IPS-18c (cell line): ENCODE results near the gene POU2AF3.
A peak's percentile ranks its signal among the peaks of the same experiment; 100 is the strongest.

Experiments
- H3K4me3 ChIP-seq: 2 replicates; pipeline ENCODE4 v1.7.0; 2013; ENCODE audit warnings: low read depth, mild to moderate bottlenecking, low read length, moderate library complexity; ENCODE audit not compliant: insufficient read depth
- H3K9me3 ChIP-seq: one replicate; pipeline ENCODE4 v1.6.1; 2013; ENCODE audit warnings: mild to moderate bottlenecking, low read length, moderate library complexity; ENCODE audit not compliant: control insufficient read depth, insufficient read depth

POU2AF3 gene

DNA sequence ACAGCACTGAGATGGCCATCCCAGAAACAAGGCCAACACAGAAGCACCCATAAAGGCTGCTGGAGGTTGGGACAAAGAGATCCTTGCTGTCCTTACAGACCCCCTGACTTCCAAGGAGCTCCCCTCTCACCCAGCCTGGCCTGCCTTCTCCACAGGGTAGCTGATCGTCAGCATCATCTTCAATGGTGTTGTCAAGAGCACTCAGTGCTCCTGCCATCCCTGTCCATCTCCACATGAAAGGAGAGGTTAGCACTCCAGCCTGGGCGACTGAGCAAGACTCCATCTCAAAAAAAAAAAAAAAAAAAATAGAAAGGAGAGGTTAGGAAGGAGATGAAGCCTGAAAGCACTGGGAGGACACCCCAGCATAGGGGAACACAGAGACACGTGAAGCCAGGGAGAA is 2.1 kb upstream of the POU2AF3 start:
- Histone ChIP-seq H3K9me3 (no peaks in the 10 kb centered on the region), H3K4me3 (no peak overlapping the region)

DNA sequence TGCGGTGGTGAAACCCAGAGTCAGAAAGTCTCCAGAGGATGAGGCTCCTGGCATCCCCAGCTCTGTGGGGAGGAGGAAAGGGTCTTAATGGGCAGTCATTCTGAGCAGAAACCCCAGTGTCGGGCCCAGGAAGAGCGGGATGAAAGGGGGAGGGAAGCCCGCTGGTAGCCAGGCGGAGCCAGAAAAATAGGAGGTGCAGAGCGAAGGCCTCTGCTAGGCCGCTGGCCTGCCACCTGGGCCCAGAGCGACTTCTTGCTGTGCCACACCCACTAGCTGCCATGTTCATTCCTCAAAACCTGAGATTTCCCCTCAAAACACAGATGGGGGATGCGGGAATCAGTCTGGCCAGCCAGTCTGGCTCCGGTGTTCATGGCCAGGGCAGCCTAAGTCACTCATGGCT is 650 bp upstream of the POU2AF3 start:
- H3K4me3 ChIP-seq = no peak overlapping the region; the same call in 1 of the 2 replicates
- no peaks in the 10 kb centered on the region for H3K9me3 ChIP-seq

DNA sequence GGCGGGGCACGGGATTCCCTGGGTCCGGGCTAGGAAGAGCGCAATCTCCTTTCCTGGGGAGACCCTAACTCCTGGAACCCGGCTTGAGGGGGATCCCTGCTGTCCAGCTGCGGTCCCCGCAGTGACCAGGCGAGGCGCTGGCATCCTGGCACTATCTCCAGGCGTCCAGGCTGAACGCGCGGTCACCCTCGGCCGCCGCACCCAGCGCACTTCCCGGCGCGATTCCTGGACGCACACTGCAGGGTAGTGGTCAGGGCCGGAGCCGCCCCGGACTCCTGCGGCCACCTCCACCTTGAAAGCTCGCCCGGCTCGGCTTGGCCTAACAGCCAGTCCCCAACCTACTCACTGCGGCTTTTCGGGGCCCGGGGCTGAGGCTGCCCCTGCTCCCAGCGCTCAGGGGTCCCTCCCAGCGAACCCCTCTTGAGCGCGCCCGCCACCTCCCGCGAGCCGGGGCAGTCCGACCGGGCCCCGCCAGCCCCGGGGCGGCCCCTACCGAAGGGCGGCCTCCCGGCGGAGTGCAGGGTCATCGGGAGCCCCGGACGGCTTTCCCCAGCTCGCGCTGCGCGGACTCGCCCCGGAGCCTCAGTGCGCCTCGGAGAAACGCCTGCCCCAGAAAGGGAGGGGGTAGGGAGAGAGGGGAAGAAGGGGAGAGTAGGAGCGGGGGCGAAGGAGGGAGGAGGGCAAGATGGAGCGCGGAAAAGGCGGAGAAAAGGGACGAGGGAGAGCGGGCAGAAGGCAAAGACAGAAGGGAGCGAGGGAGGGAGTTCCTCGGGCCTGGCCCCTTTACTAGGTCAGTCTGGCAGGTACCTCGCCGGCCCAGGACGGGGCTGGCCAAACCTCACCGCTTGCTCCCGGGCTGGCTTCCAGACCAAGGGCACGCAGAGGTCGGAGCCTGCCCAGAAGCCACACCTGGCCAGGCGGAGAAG is 1.0 kb downstream of the POU2AF3 start:
- Histone ChIP-seq H3K9me3 (no peaks in the 10 kb centered on the region), H3K4me3 (peak overlapping the region; percentile 86)

DNA sequence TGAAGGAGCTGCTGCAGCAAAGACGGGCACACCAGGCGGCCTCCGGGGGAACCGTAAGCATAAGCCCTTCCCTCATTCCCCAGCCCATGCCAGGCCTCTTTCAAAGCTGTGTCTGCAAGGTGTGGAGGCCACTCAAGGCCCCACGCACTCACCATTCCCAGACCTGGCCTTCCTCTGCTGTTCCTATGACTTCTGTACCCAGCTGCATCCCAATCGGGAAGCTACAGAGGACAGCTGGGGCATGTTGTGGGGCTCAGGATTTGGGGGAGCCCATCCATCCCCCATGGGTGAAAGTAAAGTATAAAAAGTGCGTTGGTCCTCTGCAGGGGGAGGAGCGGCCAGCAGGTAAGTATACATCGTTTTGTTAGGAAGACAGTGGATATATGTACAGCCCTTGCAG is 2.2 kb downstream of the POU2AF3 start:
- H3K9me3 ChIP-seq = no peaks in the 10 kb centered on the region

DNA sequence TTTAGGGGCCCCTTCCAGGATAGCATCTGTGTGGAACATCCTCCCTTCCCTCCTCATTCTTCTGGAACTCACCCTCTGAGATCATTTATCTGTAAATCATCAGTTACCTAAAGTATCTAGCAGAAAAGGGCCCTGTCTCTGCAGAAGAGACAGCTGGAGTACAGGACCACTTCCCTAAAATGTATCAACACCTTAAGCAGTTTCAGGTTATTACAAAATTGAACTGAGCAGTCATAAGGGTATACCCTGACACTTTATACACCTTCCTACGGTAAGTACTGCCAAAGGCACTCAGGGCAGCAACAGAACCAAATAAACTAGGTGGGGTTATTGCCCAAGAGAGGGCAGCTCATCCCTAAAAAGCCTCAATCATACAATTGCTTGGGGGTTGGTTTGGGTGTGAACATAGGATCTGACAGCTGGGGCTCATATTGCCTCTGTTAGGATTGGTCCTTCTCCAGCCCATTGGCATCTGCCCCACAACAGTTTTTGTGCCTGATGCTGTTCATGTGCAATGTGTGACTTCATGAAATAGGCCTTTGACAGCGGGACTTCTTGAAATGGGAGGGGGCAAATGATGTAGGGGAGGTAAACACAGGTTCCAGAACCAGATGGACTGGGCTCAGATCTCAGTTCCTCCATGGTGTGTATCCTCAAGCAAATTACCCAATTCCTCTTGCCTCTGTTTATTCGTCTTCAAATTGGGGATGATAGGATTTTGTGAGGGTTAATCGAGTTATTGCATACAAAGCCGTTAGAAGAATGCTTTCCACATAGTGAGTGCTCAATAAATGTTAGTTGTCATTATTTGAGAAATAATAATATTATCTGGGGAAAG is 2.9 kb downstream of the POU2AF3 start:
- H3K4me3 ChIP-seq = no peak overlapping the region
- no peaks in the 10 kb centered on the region for H3K9me3 ChIP-seq

More for the DNA sequence above, 2.2 kb downstream of the POU2AF3 start:
- H3K4me3 ChIP-seq = no peak overlapping the region

DNA sequence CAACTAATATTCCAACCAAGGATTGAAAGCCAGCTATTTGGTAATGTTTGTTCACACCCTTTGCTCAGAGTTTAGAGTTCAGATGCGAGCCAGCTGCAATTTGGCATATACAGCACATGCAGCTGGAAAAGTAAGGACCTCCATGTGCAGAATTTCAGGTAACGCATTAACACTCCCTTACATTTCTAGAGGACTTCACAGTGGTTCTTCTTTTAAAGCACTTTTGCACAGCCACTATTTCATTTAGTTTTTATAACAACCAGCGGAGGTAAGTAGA is 3.4 kb downstream of the POU2AF3 start:
- Histone ChIP-seq H3K4me3 (no peak overlapping the region), H3K9me3 (no peaks in the 10 kb centered on the region)

DNA sequence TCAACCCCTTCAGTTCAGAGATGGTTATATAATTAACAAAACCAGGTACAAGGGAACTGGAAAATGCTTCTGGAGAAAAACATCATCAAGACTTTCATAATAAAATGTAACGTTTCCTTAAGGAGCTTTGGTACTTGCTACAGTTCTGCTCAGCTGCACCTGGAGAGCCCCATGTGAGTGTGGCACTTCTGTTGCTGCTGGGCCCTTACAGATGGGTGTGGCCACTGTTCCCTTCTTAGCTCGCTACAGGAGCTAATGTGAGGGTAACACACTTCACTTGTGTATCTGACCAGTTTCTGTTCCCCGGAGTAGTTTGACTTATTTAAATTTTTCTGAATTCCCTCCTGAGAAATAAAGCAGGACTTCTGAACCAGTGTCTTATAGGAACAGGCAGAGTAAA is 4.0 kb downstream of the POU2AF3 start:
- no peak overlapping the region for H3K4me3 ChIP-seq
- H3K9me3 ChIP-seq = no peaks in the 10 kb centered on the region

DNA sequence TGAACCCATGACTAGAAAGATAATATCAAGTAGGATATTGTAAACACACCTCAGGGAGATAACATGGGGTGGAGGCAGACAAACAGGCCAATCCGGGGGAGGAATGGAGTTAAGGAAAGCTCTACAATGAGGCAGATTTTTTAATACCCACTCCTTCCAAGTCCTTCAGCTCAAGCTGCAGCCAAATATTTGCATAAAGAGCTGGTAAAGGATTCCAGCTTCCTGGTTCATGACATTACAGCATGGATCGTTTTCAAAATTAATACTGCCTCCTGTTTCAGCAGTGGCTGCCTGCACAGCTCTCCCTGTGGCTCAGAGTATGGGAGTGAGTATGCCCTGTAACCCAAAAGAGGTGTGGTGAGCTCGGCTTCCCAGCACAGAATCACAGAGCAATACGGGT is 5.1 kb downstream of the POU2AF3 start:
- H3K9me3 ChIP-seq = no peaks in the 10 kb centered on the region
- H3K4me3 ChIP-seq = no peak overlapping the region

DNA sequence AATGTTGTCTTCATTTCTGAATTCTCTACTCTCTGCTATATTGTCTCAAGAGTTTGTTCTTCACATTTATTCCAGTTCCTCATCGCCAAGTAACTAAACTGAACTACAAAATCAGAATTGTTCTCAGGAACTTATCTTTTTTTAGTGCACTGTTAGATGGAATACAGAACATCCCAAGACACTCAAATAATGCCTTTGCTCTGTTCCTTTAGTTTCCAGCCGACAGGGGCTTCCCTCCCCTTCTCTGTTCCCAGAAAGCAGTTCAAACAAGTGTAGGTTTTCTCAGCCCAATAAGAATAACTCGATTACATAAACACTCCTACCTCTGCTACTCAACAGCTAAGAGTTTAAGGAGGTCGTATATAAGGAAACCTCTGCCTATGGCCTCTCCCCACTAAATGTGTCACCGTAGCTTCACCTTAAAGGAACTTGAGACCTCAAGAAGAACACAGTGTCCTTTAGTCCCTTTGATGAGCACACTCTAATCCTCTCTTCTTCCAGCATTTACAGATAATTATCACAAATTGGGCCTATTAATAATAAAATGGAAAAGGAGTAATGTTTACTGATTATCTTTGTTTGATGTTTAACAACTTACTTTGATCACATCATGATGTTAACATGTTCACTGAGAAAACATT is 6.9 kb downstream of the POU2AF3 start:
- Histone ChIP-seq H3K4me3 (no peak overlapping the region), H3K9me3 (no peaks in the 10 kb centered on the region)

DNA sequence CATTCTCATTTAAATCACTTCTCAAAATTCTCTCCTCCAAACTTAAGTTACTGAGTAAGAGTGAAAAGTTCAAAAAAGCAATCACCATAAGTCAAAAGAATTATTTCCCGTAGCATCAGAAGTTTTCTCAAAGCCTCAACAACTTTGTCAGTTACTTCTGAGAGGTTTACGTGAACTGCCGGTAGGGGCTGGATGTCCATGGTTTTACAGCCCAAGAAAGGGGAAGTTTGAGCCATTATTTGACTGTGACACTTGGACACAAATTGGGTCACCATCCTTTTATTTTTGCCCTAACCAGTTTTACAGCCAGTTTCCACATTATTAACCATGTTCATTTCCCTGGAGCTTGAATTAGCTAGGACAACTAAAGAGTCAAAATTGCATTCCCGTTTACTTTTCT is 7.5 kb downstream of the POU2AF3 start:
- H3K4me3 ChIP-seq = no peak overlapping the region
- H3K9me3 ChIP-seq = no peaks in the 10 kb centered on the region

DNA sequence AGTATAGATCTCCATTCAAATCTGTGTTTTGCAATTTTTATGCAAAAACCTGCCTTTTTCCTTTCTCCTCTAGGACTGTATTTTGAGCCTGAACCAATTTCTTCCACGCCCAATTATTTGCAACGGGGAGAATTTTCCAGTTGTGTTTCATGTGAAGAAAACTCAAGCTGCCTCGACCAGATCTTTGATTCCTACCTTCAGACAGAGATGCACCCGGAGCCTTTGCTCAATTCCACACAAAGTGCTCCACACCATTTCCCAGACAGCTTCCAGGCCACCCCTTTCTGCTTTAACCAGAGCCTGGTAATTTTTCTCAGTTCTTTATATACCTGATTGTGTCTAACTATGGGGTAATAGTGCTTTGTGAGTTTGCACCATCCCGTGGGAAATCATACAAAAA is 8.0 kb downstream of the POU2AF3 start:
- H3K4me3 ChIP-seq = no peak overlapping the region
- H3K9me3 ChIP-seq = no peaks in the 10 kb centered on the region

DNA sequence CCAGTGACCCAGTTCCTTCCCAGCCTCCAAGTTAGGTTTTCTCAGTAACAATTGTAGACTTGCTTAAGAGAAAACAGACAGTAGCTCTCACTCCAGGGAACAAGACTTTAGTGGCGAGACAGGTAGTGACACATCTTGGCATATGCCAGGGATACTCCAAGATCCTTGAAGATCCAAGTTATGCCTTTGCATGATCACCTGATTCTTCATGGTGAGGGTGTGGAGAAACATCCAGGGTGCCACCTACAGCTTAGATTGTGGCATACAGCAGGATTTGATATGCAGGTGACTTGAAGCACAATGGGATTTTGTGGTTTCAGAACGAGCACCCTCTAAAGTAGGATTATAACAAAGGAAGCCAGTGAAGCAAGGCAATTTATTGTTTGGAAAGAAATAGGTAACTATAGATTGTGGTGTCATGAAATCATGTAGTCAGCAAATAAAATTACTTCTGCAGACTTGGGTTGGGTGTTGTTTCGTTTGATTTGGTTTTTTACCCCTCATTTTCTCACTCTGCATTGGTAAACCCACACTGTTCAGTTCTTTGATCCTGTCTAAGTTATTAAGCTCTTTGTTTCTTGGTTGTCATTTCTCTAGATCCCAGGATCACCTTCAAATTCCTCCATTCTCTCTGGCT is 9.2 kb downstream of the POU2AF3 start:
- Histone ChIP-seq H3K4me3 (no peak overlapping the region), H3K9me3 (no peaks in the 10 kb centered on the region)

DNA sequence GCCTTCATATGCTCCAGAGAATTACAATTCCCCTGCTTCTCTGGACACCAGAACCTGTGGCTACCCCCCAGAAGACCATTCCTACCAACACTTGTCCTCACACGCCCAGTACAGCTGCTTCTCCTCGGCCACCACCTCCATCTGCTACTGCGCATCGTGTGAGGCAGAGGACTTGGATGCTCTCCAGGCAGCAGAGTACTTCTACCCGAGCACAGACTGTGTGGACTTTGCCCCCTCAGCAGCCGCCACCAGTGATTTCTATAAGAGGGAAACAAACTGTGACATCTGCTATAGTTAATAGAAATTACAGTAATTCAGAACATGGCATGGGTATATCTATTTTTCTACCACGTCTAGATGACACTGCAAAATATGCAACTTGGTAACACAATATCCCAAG is 9.8 kb downstream of the POU2AF3 start:
- H3K4me3 ChIP-seq = no peak overlapping the region

DNA sequence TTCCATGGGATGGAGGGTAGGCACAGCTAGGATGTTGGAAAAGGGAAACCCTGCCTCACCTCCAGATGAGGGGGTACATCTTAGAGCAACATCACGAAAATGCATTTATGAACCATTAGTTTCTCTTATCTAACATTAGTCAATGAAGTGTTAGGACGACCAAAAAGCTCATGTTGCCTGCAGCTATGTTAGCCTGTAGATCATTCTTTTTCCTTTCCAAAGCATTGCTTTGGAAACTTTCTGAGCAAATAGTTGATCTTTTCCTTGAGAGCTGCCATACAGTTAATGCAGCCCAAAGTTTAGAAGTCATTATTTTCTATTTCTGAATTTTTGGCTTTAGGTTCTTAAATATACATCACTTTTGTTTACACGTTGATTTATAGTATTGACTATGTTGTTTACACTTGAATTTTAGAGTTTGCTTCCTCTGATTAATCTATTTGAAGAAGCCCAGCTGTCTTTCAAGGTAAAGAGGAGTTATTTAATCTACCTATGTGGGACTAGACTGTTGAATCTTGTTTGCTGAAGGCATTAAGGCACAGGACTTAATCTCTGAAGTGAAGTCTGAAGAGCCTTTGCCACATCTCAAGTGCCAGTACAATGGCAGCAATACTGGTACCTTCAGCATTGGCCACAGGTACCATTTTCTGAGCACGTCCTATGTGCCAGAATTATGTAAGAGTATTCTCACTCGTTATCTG is 11.0 kb downstream of the POU2AF3 start:
- Histone ChIP-seq H3K4me3 (no peak overlapping the region), H3K9me3 (no peaks in the 10 kb centered on the region)

More for the DNA sequence above, 9.8 kb downstream of the POU2AF3 start:
- H3K9me3 ChIP-seq = no peaks in the 10 kb centered on the region

DNA sequence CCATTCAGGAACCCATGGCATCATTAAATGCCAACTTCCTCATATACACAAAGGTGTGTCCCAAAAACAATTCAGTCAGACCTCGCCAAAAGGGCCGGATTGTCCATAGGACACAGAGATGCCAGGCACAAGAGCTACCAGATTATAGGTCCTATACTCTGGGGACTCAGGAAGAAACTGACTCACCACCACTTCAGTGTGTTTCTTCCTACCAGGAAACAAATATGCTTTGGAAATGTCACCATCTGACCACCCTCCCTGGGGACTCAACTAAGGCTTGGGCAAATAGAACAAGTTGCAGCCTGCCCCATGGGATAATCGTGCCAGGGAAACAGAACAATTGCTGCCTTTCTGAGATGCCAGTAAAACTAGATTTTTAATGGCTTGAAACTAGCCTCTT is 11.7 kb downstream of the POU2AF3 start:
- Histone ChIP-seq H3K4me3 (no peak overlapping the region), H3K9me3 (no peaks in the 10 kb centered on the region)

DNA sequence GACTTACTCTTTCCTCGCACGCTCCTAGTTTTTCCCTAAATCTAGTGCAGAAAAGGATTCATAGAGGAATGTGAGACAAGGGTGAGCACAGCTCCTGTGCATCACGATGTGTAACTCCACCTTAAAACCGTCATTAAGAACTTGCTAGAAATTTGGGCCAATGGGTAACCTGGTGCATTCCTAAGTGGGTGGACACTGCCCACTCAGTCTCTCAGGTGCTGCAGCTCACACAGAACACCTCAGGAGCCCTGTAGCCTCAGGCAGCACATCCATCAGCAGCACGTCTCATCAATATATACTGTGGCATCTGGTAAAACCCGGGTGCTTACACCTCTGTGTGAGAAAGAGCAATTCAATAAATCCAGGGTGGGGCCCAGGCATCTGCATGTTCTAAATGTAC is 12.4 kb downstream of the POU2AF3 start:
- H3K9me3 ChIP-seq = no peaks in the 10 kb centered on the region
- no peak overlapping the region for H3K4me3 ChIP-seq

DNA sequence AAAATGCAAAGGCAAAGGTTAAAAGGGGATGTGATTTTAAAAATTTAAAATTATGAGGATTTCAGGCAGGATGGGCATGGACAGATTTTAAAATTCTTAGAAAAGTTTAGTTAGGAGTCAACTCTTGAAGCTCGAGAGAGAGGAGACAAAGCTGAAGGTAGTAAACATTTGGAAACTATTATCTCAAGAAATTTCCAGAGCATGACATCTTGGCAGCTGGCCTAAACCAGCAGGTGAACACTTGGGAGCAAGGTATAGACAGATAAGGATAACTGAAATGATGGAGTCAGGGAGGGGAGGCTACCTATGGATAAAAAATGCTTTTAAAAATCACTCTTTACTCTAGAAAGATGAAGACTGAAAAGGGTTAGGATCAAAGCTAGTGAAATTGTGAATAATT is 13.7 kb downstream of the POU2AF3 start:
- Histone ChIP-seq H3K9me3 (no peaks in the 10 kb centered on the region), H3K4me3 (no peak overlapping the region)
